ENCODE measurements around the gene MAPK9.

GRCh38 chr5:180323160-180323559, 31.3 kb upstream of the MAPK9 start:
- TF ChIP-seq POLR2AphosphoS5 (IDR thresholded peaks at IDR 0.05; ENCODE audit: low read depth, low read length) (no peak), SIN3A (IDR thresholded peaks at IDR 0.05; ENCODE audit: borderline replicate concordance, insufficient read depth, low read length) (no peak), REST (IDR thresholded peaks at IDR 0.05; ENCODE audit: insufficient read depth in 1 of 2, low read depth in 2 of 2, low read length in 2 of 2) (no peak)

Measured in PFSK-1 (cell line).